GM12892 (cell line): ENCODE measurements around the gene CCDC149.

ENCODE experiments used
- DNase-seq: peaks from one replicate; pipeline ENCODE4 v3.0.0; 2011; ENCODE audit not compliant: insufficient read length
- FAIRE-seq: peaks from 2 replicates; lab custom pipeline; 2011; peaks lifted over from hg19 to GRCh38; lab: Jason Lieb, UNC
- POLR2A ChIP-seq: IDR thresholded peaks from 2 replicates; pipeline ENCODE4 v1.6.1; 2011; ENCODE audit warnings: low read depth, low read length, control low read depth
- POLR2AphosphoS5 ChIP-seq: IDR thresholded peaks from 2 replicates; pipeline ENCODE4 v1.6.1; 2011; ENCODE audit warnings: low read depth, low read length, control low read depth
- TAF1 ChIP-seq: IDR thresholded peaks from 2 replicates; pipeline ENCODE4 v1.6.1; 2011; ENCODE audit warnings: low read depth, mild to moderate bottlenecking, control low read depth, low read length, borderline replicate concordance

Gene CCDC149

DNA sequence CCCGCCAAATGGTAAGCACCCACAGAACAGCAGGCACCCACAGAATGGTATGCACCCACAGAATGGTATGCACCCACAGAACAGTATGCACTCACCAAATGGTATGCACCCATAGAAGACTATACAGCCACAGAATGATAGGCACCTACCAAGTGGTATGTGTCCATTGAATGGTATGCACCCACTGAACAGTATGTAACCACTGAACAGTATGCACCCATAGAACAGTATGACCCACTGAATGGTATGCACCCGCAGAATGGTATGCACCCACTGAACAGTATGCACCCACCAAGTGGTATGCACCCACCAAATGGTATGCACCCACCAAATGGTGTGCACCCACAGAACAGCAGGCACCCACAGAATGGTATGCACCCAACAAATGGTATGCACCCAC lies 40.1 kb downstream of the CCDC149 start:
- TF ChIP-seq POLR2AphosphoS5 (no peak), POLR2A (no peak), TAF1 (no peak)
- no peak for DNase-seq
- FAIRE-seq, result no peak

DNA sequence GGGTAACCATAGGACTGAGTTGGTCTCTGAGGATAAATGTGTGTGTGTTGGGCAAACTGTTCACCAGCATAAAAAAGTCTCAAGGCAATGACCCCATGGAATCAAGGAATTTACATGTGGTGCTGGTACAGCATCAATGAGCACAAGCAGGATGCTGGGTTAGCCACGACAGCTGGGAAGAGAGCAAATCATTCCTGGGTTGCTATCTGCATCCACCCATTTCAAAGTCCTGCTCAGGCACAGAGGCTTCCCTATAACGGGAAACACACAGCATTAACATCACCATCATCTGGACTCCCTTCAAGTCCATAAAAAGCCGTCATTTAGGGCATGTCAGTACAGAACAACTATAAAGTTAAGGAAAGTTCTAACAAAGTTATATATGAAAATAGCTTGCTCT lies 41.6 kb downstream of the CCDC149 start:
- DNase-seq (no peak), FAIRE-seq (no peak)
- TF ChIP-seq POLR2AphosphoS5 (no peak), TAF1 (no peak), POLR2A (no peak)

DNA sequence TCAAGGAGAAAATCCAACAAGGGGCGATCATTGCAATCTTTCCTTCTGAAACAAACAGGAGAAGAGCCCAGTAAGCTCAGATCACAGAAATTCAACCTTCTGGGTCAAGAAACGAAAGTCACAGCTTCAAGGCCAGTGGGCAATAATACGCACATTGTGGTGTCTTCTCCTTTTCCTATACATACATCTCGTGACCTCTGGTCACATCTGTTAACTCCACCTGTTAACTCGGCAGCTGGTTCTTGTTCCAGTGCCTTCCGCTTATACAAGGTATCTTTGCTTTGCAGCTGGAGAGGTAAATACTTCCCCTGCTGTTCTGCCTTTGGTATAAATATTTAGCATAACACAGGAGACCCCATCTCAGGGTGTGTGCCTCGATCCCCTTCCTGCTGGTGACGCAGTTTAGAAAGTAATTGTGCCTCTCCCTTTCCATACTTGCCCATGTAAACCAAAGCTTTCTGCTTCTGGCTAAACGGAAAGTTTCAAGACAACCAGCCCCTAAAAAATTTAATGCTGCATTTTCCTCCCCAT lies 45.0 kb downstream of the CCDC149 start:
- DNase-seq (no peak), FAIRE-seq (no peak)
- TF ChIP-seq POLR2A (no peak), POLR2AphosphoS5 (no peak), TAF1 (no peak)

DNA sequence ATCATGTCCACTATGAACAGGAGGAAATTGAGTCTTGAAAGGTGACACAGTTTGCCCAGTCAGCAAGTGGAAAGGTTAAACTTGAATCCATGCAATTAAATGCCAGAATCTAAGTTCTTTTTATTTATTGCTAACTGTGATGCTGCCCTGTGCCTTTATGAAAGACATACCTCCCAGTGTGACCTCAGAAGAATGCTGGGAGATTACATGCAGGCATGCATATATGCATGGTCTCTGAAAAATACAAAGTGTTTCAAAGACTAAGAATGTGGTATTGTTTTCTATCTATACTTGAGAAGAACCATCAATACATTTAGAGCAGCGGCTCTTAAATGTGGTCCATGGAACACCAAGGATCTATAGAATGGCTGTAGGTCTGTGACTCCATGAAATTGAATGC lies 45.6 kb downstream of the CCDC149 start:
- DNase-seq, result no peak
- TF ChIP-seq POLR2AphosphoS5 (no peak), TAF1 (no peak), POLR2A (no peak)
- FAIRE-seq, result no peak

DNA sequence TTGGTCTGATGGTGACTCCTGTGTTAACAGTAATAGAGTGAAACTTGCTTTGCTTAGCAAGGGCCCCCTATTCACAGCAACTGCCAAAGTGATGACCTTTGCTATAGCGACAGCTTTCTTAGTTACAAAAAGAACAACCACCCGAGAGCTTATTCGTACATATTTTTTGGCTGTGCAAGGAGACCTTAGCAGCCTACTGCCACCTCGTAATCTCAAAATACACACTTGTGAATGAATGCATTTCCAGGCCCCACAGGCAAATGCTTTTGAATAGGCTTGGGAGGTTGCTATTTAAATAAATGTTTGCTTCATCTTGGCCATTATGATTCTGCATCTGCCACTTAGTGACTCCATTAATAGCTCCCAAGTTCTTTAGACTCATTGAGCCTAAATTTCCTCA lies 47.4 kb downstream of the CCDC149 start:
- no peak for DNase-seq
- TF ChIP-seq TAF1 (no peak), POLR2AphosphoS5 (no peak), POLR2A (no peak)
- FAIRE-seq, result no peak

DNA sequence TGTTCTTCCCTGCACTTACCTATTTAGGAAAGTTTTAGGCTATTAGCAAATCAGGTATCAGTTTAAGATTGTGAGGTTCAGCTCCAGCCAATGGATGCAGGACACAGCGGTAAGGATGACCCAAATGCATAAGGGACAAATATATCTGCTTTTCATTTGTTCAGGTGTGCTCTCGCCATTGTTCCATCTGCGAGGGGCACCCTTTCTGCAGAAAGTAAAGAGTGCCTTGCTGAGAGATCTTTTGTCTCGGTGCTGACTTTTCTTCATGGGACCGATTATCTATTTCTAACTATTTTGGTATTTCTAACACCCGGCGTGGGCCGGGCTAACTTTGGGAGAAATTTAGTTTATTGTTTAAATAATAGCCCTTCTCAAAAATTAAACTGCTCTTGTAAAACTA lies 49.0 kb downstream of the CCDC149 start:
- DNase-seq (no peak), FAIRE-seq (no peak)
- TF ChIP-seq POLR2A (no peak), TAF1 (no peak), POLR2AphosphoS5 (no peak)

DNA sequence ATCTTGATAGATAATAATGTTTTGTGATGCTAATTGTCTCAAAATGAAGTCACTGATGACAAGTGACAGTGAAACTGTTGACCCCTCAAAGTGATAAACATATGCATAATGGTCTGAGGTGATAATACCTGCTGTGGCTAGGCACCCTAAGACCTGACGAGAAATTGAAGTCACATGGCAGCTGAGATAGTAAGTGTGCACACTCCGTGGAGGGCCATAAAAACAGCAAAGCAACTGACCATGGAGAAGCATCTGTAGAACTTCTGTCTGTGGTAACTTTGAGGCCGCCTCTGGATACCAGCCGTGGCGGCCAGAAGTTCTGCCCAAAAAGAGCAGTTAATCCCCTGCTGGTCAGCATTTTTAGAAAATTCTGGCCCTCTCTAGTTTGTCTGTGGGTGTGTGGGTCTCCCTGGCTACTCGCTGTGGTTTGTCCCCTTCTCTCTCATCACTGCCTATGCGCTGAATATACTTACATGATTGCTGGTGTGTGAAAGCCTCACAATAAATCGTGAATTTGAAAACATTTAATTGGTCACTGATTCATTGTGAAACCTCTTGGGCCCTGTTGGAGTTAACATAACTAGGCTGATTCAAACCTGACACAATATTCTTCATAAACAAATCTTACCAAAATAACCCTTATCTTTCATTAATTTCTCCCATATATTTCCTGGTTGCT lies 50.6 kb downstream of the CCDC149 start:
- no peak for DNase-seq
- no peak for TF ChIP-seq TAF1
- no peak for TF ChIP-seq POLR2A
- no peak for TF ChIP-seq POLR2AphosphoS5
- FAIRE-seq, result no peak

DNA sequence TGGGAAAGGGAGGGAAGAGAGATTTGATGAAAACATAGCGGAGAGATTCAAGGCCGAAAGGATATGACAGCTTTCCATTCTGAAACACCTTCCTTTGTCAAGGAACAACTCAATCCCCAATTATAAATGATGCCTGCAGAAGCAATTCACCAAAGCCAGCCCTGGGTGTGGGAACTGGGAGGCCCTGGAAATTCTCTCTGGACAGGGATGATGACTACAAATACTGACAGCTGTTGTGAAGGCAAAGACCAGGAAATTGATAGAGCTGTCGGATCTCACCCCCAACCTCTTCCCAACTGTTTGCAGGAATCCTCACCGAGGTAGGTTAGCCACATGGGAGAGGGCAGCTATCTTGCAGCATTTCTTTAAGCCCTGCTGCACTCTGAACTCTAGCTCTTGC lies 54.3 kb downstream of the CCDC149 start:
- TF ChIP-seq POLR2A (no peak), TAF1 (no peak), POLR2AphosphoS5 (no peak)
- FAIRE-seq (no peak), DNase-seq (no peak)

DNA sequence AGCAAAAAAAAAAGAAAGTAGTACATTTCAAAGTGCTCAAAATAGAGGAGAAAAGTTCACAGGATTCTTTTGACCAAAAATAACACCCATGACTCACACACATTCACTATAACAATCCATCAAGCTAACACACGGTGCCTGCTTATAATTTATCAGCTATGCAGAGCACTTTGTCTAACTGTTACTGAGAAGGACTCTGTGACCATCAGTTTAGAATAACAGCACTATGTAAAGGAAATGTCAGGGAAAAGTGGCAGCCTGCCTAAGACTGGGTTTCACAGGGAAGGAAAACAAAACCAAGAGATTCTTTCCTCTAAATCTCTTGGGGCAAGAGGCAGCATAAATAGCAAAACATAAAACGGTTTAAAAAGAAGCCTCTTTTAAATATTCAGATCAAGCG lies 54.8 kb downstream of the CCDC149 start:
- DNase-seq (no peak), FAIRE-seq (peak; percentile 30)
- TF ChIP-seq POLR2A (no peak), POLR2AphosphoS5 (no peak), TAF1 (no peak)

DNA sequence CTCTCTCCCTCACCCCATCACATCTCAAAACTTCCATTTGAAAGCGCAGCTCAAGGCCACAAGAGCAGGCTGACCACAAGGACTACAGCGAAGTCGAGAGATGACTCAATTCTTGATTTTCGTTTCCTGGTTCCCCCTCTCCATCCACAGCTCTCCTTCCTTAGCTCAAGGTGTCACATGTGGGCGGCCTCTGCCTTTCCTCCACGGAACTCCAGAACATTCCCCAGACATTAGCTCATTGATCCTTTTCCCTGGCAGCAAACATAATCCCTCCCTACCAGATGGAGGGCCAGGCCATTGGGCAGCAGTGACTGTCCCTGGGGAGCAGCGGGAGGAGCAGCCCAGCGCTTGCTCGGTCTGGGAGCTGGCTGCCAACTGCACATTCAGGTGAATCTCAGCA lies 56.3 kb downstream of the CCDC149 start:
- DNase-seq (peak; percentile 36), FAIRE-seq (peak; percentile 87)
- TF ChIP-seq TAF1 (no peak), POLR2AphosphoS5 (no peak)

DNA sequence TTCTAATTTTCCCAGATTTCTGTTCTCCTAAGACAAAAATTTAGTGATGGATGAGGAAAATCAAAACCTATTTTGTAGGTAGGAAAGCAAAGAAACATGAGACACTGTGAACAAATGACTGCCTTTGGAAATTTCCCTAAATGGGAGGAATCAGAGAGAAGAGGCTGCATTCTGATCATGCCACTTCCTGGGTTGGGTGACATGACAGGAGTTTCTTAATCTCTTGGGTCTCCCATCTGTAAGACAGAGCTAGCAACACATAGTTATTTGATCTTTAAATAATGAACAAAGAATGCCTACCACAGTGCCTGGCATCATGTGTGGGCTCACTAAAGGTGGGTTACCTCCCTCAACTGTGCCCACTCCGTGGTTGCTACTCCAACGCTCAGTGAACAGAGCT lies 57.1 kb downstream of the CCDC149 start:
- DNase-seq (no peak), FAIRE-seq (no peak)
- TF ChIP-seq TAF1, result no peak
- no peak for TF ChIP-seq POLR2AphosphoS5
- TF ChIP-seq POLR2A, result no peak

DNA sequence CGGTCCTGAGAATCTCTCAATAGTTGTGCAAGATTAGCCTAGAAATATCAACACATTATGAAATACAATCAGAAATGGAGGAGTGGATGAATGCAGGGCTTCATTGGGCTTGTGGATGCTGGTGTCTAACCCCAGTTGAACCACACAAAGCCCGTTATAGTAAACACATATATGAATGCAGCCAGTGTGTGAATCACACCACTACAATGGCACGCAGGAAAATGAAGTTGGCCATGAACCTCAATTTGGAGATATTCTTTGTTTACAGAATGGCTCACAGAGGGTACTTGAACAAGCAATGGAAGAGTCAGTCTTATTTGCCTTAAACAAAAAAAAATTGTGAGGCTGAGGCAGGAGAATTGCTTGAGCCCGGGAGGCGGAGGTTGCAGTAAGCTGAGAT lies 59.7 kb downstream of the CCDC149 start:
- TF ChIP-seq POLR2A, result no peak
- TF ChIP-seq POLR2AphosphoS5, result no peak
- no peak for TF ChIP-seq TAF1
- DNase-seq (no peak), FAIRE-seq (no peak)
